Fibroblast of mammary gland (primary cell): ENCODE measurements around the gene ABCA4.
"Not testable (repeated sequence)": the region's sequence is repeated elsewhere in the genome, so short reads cannot be mapped to it uniquely, and the experiment has no call there.

Source experiments
- DNase-seq: peaks from one replicate; pipeline ENCODE4 v3.0.0-alpha.2; 2010; ENCODE audit warnings: low read depth
- H3K4me3 ChIP-seq: 2 replicates; pipeline ENCODE4 v1.5.1; 2011; ENCODE audit warnings: low read depth, mild to moderate bottlenecking, low read length, moderate library complexity; ENCODE audit not compliant: control insufficient read depth
- CTCF ChIP-seq: conservative IDR thresholded peaks from 2 replicates; pipeline ENCODE4 v1.5.1; 2011; ENCODE audit warnings: low read depth, low read length, inconsistent platforms; ENCODE audit not compliant: control insufficient read depth, insufficient read depth

Gene ABCA4

GRCh38 chr1:93955765-93956164, 165.2 kb downstream of the ABCA4 start:
- H3K4me3 ChIP-seq: no peak overlapping the region
- no peak for TF ChIP-seq CTCF
- DNase-seq: no peak

- not testable (repeated sequence) for H3K4me3 ChIP-seq, DNase-seq
Observed at GRCh38 chr1:93947002-93947686, 173.8 kb downstream of the ABCA4 start.
